Muscle layer of colon (tissue), 2 donors: ENCODE measurements around the gene ATP6V0C.
"Not testable (repeated sequence)": the region's sequence is repeated elsewhere in the genome, so short reads cannot be mapped to it uniquely, and the experiment has no call there.

Experiments used
- H3K27ac ChIP-seq: one replicate; pipeline ENCODE4 v1.7.0; 2013; ENCODE audit warnings: low read depth, mild to moderate bottlenecking, low read length, moderate library complexity
- H3K27me3 ChIP-seq, 2 donors: one replicate each; pipeline ENCODE4 v1.7.0; 2013; ENCODE audit warnings: low read length in 2 of 2, mild to moderate bottlenecking in 2 of 2; ENCODE audit not compliant: insufficient read depth in 2 of 2, control insufficient read depth in 1 of 2
- H3K36me3 ChIP-seq: one replicate; pipeline ENCODE4 v1.7.0; 2013; ENCODE audit warnings: mild to moderate bottlenecking, low read length; ENCODE audit not compliant: insufficient read depth
- H3K4me1 ChIP-seq: one replicate; pipeline ENCODE4 v1.7.0; 2013; ENCODE audit warnings: mild to moderate bottlenecking, low read length; ENCODE audit not compliant: insufficient read depth
- H3K4me3 ChIP-seq, 2 donors: one replicate each; pipeline ENCODE4 v1.7.0; 2013; ENCODE audit warnings: low read length in 2 of 2, low read depth in 1 of 2, mild to moderate bottlenecking in 1 of 2, moderate library complexity in 1 of 2
- H3K9ac ChIP-seq: one replicate; pipeline ENCODE4 v1.7.0; 2013; ENCODE audit warnings: low read length
- H3K9me3 ChIP-seq: one replicate; pipeline ENCODE4 v1.7.0; 2013; ENCODE audit warnings: mild to moderate bottlenecking, low read length
- donor health status: abdominal sarcoma.
- donor health status: Adenocarcinoma of cecum.

ATP6V0C gene

GRCh38 chr16:2551420-2551889, 37.7 kb downstream of the ATP6V0C start:
- H3K9me3 ChIP-seq, H3K27ac ChIP-seq, H3K36me3 ChIP-seq, H3K9ac ChIP-seq, H3K4me3 ChIP-seq, H3K4me1 ChIP-seq, H3K27me3 ChIP-seq: not testable (repeated sequence)

GRCh38 chr16:2554709-2555425, 41.1 kb downstream of the ATP6V0C start:
- H3K27me3 ChIP-seq, H3K9ac ChIP-seq, H3K4me3 ChIP-seq, H3K27ac ChIP-seq, H3K4me1 ChIP-seq, H3K9me3 ChIP-seq, H3K36me3 ChIP-seq: not testable (repeated sequence)

GRCh38 chr16:2557150-2557549, 43.4 kb downstream of the ATP6V0C start:
- not testable (repeated sequence) for H3K36me3 ChIP-seq, H3K4me3 ChIP-seq, H3K9ac ChIP-seq, H3K4me1 ChIP-seq, H3K27ac ChIP-seq, H3K9me3 ChIP-seq, H3K27me3 ChIP-seq

GRCh38 chr16:2560131-2560797, 46.5 kb downstream of the ATP6V0C start:
- not testable (repeated sequence) for H3K27ac ChIP-seq, H3K4me3 ChIP-seq, H3K9ac ChIP-seq, H3K36me3 ChIP-seq, H3K27me3 ChIP-seq, H3K9me3 ChIP-seq, H3K4me1 ChIP-seq

GRCh38 chr16:2560798-2561133, 47.0 kb downstream of the ATP6V0C start:
- not testable (repeated sequence) for H3K9me3 ChIP-seq, H3K27me3 ChIP-seq, H3K36me3 ChIP-seq, H3K4me1 ChIP-seq, H3K27ac ChIP-seq, H3K9ac ChIP-seq, H3K4me3 ChIP-seq

GRCh38 chr16:2567506-2567905, 53.8 kb downstream of the ATP6V0C start:
- not testable (repeated sequence) for H3K9me3 ChIP-seq, H3K36me3 ChIP-seq, H3K4me1 ChIP-seq, H3K27ac ChIP-seq, H3K9ac ChIP-seq, H3K4me3 ChIP-seq, H3K27me3 ChIP-seq

GRCh38 chr16:2568573-2568972, 54.8 kb downstream of the ATP6V0C start:
- H3K9ac ChIP-seq, H3K27ac ChIP-seq, H3K9me3 ChIP-seq, H3K27me3 ChIP-seq, H3K4me1 ChIP-seq, H3K4me3 ChIP-seq, H3K36me3 ChIP-seq: not testable (repeated sequence)
